KMS-11 (cell line): ENCODE measurements around the gene ZNF287.

Experiments used
- H2AFZ ChIP-seq: fragments of 200-600 bp; sonication (generic); 2 replicates; pipeline ENCODE4 v1.6.1; 2016; ENCODE audit warnings: antibody characterized with exemption, mixed run types, low read depth
- H3K27ac ChIP-seq: fragments of 200-600 bp; sonication (generic); 2 replicates; pipeline ENCODE4 v1.6.1; 2016; ENCODE audit warnings: mild to moderate bottlenecking, mixed run types
- H3K27me3 ChIP-seq: fragments of 200-600 bp; sonication (generic); 2 replicates; pipeline ENCODE4 v1.6.1; 2017; ENCODE audit warnings: mild to moderate bottlenecking, low read depth, mixed run types, moderate library complexity; ENCODE audit not compliant: insufficient read depth
- H3K36me3 ChIP-seq: fragments of 200-600 bp; sonication (generic); 2 replicates; pipeline ENCODE4 v1.6.1; 2017; ENCODE audit warnings: mild to moderate bottlenecking, mixed run types; ENCODE audit not compliant: insufficient read depth
- H3K4me1 ChIP-seq: fragments of 200-600 bp; sonication (generic); 2 replicates; pipeline ENCODE4 v1.6.1; 2016; ENCODE audit warnings: mild to moderate bottlenecking, low read depth, mixed run types; ENCODE audit not compliant: poor library complexity, severe bottlenecking
- H3K4me2 ChIP-seq: fragments of 200-600 bp; sonication (generic); 2 replicates; pipeline ENCODE4 v1.7.0; 2016; ENCODE audit warnings: mild to moderate bottlenecking, mixed run types
- H3K4me3 ChIP-seq: fragments of 200-600 bp; sonication (generic); IDR thresholded peaks from 2 replicates; pipeline ENCODE4 v1.6.1; 2017; ENCODE audit warnings: low read depth, low read length, mixed read lengths; ENCODE audit not compliant: insufficient read depth
- H3K79me2 ChIP-seq: fragments of 200-600 bp; sonication (generic); 2 replicates; pipeline ENCODE4 v1.6.1; 2016; ENCODE audit warnings: low read depth, mixed run types; ENCODE audit not compliant: insufficient read depth
- H3K9ac ChIP-seq: fragments of 200-600 bp; sonication (generic); 2 replicates; pipeline ENCODE4 v1.6.1; 2016; ENCODE audit warnings: mild to moderate bottlenecking, mixed run types
- H4K20me1 ChIP-seq: fragments of 200-600 bp; sonication (generic); 2 replicates; pipeline ENCODE4 v1.6.1; 2016; ENCODE audit warnings: mild to moderate bottlenecking, mixed run types; ENCODE audit not compliant: insufficient read depth
- TF ChIP-seq, protein P1 (sequence below): fragments of 200-600 bp; sonication (generic); conservative IDR thresholded peaks from 2 replicates; pipeline ENCODE4 v1.6.1; 2017; ENCODE audit warnings: low read depth, mild to moderate bottlenecking, antibody characterized with exemption, low read length, moderate library complexity, mixed read lengths

Gene ZNF287

DNA sequence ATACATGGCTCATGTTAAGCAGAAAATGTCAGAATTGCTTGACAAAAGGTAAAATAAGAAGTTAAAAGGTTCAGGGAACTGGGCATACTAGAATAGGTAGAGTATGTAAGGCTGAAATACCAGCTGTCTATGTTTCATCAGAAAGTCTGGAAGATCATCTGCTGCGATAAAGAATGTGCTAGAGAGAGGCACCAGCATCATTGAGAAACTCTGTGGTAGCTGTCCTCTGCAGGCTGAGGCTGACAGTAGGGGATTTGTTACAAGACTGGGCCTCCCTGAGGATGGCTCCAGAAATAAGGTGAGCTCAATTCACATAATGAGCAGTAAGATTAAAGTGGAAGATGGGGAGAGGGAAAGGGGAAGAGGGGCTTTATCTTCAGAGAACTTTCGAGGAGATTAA lies 4.5 kb upstream of the ZNF287 start:
- Histone ChIP-seq H2AFZ (no peak overlapping the region), H4K20me1 (no peaks in the 10 kb centered on the region), H3K4me2 (no peak overlapping the region), H3K4me1 (no peaks in the 10 kb centered on the region), H3K36me3 (no peaks in the 10 kb centered on the region), H3K9ac (no peak overlapping the region), H3K27ac (no peak overlapping the region), H3K79me2 (no peaks in the 10 kb centered on the region), H3K27me3 (no peaks in the 10 kb centered on the region), H3K4me3 (no peak overlapping the region)
- TF ChIP-seq, protein P1, sequence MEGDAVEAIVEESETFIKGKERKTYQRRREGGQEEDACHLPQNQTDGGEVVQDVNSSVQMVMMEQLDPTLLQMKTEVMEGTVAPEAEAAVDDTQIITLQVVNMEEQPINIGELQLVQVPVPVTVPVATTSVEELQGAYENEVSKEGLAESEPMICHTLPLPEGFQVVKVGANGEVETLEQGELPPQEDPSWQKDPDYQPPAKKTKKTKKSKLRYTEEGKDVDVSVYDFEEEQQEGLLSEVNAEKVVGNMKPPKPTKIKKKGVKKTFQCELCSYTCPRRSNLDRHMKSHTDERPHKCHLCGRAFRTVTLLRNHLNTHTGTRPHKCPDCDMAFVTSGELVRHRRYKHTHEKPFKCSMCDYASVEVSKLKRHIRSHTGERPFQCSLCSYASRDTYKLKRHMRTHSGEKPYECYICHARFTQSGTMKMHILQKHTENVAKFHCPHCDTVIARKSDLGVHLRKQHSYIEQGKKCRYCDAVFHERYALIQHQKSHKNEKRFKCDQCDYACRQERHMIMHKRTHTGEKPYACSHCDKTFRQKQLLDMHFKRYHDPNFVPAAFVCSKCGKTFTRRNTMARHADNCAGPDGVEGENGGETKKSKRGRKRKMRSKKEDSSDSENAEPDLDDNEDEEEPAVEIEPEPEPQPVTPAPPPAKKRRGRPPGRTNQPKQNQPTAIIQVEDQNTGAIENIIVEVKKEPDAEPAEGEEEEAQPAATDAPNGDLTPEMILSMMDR: no peak

DNA sequence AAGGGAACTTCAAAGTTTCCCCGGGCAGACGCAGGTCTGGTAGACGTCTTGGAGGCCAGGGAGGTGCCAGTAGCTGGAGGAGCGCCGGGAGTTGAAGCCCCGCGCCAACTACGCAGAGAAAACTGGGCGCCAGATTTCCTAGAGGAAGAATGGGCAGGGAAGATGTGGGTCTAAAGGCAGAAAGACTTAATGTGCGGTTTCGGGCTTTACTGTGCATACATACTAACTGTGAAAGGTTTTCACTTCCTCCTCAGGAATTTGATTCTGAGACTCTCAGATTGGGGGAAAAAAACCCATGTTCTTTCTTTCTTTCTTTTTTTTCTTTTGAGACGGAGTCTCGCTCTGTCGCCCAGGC lies 331 bp upstream of the ZNF287 start:
- Histone ChIP-seq H2AFZ (peak overlapping the region; percentile 49), H4K20me1 (no peaks in the 10 kb centered on the region), H3K4me1 (no peaks in the 10 kb centered on the region), H3K9ac (no peak overlapping the region), H3K36me3 (no peaks in the 10 kb centered on the region), H3K4me3 (no peak overlapping the region), H3K27ac (no peak overlapping the region), H3K27me3 (no peaks in the 10 kb centered on the region), H3K4me2 (no peak overlapping the region), H3K79me2 (no peaks in the 10 kb centered on the region)
- TF ChIP-seq, protein P1: no peak

DNA sequence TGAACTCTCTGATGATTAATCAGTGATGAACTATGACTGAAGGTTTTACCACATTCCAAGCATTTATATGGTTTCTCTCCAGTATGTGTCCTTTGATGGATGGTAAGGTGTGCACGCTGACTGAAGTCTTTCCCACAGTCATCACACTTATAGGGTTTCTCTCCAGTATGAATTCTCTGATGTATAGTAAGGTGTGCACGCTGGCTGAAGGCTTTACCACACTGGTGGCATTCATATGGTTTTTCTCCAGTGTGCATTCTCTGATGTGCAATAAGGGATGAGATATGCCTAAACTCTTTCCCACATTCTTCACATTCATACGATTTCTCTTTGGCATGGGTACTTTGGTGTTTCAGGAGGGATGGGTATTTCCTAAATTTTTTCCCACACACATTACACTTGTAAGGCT lies 16.4 kb downstream of the ZNF287 start:
- no peaks in the 10 kb centered on the region for H4K20me1 ChIP-seq
- H2AFZ ChIP-seq: no peak overlapping the region
- no peak overlapping the region for H3K4me2 ChIP-seq
- no peaks in the 10 kb centered on the region for H3K79me2 ChIP-seq
- H3K27ac ChIP-seq: no peak overlapping the region
- TF ChIP-seq, protein P1: no peak
- no peak overlapping the region for H3K9ac ChIP-seq
- no peaks in the 10 kb centered on the region for H3K27me3 ChIP-seq
- no peaks in the 10 kb centered on the region for H3K36me3 ChIP-seq
- no peaks in the 10 kb centered on the region for H3K4me1 ChIP-seq
- H3K4me3 ChIP-seq: no peak overlapping the region

DNA sequence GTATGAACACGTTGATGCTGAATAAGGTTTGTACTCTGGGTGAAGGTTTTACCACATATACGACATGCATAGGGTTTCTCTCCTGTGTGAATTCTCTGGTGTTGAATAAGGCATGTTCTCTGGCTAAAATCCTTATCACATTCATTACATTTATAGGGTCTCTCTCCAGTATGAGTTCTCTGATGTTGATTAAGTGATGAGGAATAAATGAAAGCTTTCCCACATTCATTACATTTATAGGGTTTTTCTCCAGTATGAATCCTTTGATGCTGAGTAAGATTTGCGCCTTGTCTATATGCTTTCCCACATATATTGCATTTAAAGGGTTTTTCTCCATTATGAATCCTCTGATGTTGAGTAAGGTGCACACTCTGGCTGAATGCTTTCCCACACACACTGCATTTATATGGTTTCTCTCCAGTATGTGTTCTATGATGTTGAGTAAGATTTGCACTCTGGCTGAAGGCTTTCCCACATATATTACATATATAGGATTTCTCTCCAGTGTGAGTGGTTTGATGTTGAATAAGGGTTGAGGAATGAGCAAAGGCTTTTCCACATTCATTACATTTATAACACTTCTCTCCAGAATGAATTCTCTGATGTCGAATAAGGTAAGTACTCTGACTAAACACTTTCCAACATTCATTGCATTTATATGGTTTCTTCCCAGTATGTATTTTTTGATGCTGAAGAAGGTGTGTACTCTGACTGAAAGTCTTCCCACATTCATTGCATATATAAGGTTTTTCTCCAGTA lies 16.9 kb downstream of the ZNF287 start:
- Histone ChIP-seq H4K20me1 (no peaks in the 10 kb centered on the region), H3K36me3 (no peaks in the 10 kb centered on the region), H3K27ac (no peak overlapping the region), H3K9ac (no peak overlapping the region), H3K27me3 (no peaks in the 10 kb centered on the region), H3K4me2 (no peak overlapping the region), H3K79me2 (no peaks in the 10 kb centered on the region), H3K4me3 (no peak overlapping the region), H2AFZ (no peak overlapping the region), H3K4me1 (no peaks in the 10 kb centered on the region)
- TF ChIP-seq, protein P1: no peak
